Activated CD8-positive, alpha-beta memory T cell treated with anti-CD3 and anti-CD28 coated beads, Interleukin-2, amount 50 U/mL, for 1 hour (primary cell): ENCODE data around the gene NAA38.
"Not testable (repeated sequence)": the region's sequence is repeated elsewhere in the genome, so short reads cannot be mapped to it uniquely, and the experiment has no call there.

Experiments used
- DNase-seq: peaks from one replicate; pipeline ENCODE4 v3.0.0-alpha.2; 2020; ENCODE audit errors: extremely low read depth

Gene NAA38

GRCh38 chr17:7824021-7824924 lies 33.1 kb downstream of the NAA38 start:
- DNase-seq: no peak

- DNase-seq: no peak
Measured at GRCh38 chr17:7823581-7824001, 33.8 kb downstream of the NAA38 start.

- DNase-seq: no peak
Measured at GRCh38 chr17:7822126-7822525, 35.2 kb downstream of the NAA38 start.

- no peak for DNase-seq
Measured at GRCh38 chr17:7820231-7820630, 37.1 kb downstream of the NAA38 start.

- no peak for DNase-seq
Measured at GRCh38 chr17:7818746-7819645, 38.4 kb downstream of the NAA38 start.

- no peak for DNase-seq
Measured at GRCh38 chr17:7818026-7818425, 39.3 kb downstream of the NAA38 start.

GRCh38 chr17:7817643-7817964 lies 39.8 kb downstream of the NAA38 start:
- DNase-seq: no peak

- no peak for DNase-seq
Measured at GRCh38 chr17:7816926-7817642, 40.3 kb downstream of the NAA38 start.

- DNase-seq: no peak
Measured at GRCh38 chr17:7814969-7815368, 42.4 kb downstream of the NAA38 start.

GRCh38 chr17:7811251-7811650 lies 46.1 kb downstream of the NAA38 start:
- no peak for DNase-seq

- not testable (repeated sequence) for DNase-seq
Measured at GRCh38 chr17:7809791-7810343, 47.5 kb downstream of the NAA38 start.

GRCh38 chr17:7809086-7809790 lies 48.1 kb downstream of the NAA38 start:
- no peak for DNase-seq

GRCh38 chr17:7807206-7807605 lies 50.2 kb downstream of the NAA38 start:
- DNase-seq: no peak
